CD4-positive, alpha-beta T cell treated with Interferon alpha-2 for 1 hour (primary cell): Measurements from ENCODE around the gene FAM210A.
"Not testable (repeated sequence)": the region's sequence is repeated elsewhere in the genome, so short reads cannot be mapped to it uniquely, and the experiment has no call there.

Experiments used
- DNase-seq, 2 donors: peaks; one replicate each; pipeline ENCODE4 v3.0.0-alpha.2; 2020 to 2022

The FAM210A gene

GRCh38 chr18:13726232-13726971, at the start of gene FAM210A, which contains the start of gene RNMT:
TSS of gene FAM210A (minus strand) at chr18:13726558. CDS start at chr18:13682077, 44,481 bp downstream.
TSS of gene RNMT (plus strand) at chr18:13726673. CDS start at chr18:13731518, 4,845 bp downstream.
- DNase-seq = peak; percentile 93 to 94

- DNase-seq = no peak
Measured at GRCh38 chr18:13775058-13775457, 48.7 kb upstream of the FAM210A start.

- DNase-seq = no peak
Measured at GRCh38 chr18:13762690-13763439, 36.5 kb upstream of the FAM210A start.

- DNase-seq = no peak
Measured at GRCh38 chr18:13760047-13760446, 33.7 kb upstream of the FAM210A start.

- DNase-seq = no peak
Measured at GRCh38 chr18:13758622-13759021, 32.3 kb upstream of the FAM210A start.

GRCh38 chr18:13756671-13757070, 30.3 kb upstream of the FAM210A start:
- no peak for DNase-seq

GRCh38 chr18:13756261-13756660, 29.9 kb upstream of the FAM210A start:
- no peak for DNase-seq

- DNase-seq = not testable (repeated sequence)
Measured at GRCh38 chr18:13751599-13751998, 25.2 kb upstream of the FAM210A start.

GRCh38 chr18:13746633-13747032, 20.3 kb upstream of the FAM210A start:
- no peak for DNase-seq

GRCh38 chr18:13745696-13746095, 19.3 kb upstream of the FAM210A start:
- DNase-seq = no peak

- no peak for DNase-seq
Measured at GRCh38 chr18:13735681-13736080, 9.3 kb upstream of the FAM210A start.

- DNase-seq = peak in 1 of 2 donors; percentile 35
Measured at GRCh38 chr18:13730481-13730880, 4.1 kb upstream of the FAM210A start.

- peak; percentile 9 to 41 for DNase-seq
Measured at GRCh38 chr18:13726972-13727331, 594 bp upstream of the FAM210A start.

- DNase-seq = peak in 1 of 2 donors; percentile 23
Measured at GRCh38 chr18:13725566-13726231, 659 bp downstream of the FAM210A start.

- no peak for DNase-seq
Measured at GRCh38 chr18:13720847-13721246, 5.5 kb downstream of the FAM210A start.

GRCh38 chr18:13720123-13720522, 6.2 kb downstream of the FAM210A start:
- DNase-seq = no peak

GRCh38 chr18:13716916-13717315, 9.4 kb downstream of the FAM210A start:
- DNase-seq = no peak

- DNase-seq = no peak
Measured at GRCh38 chr18:13715330-13715729, 11.0 kb downstream of the FAM210A start.

GRCh38 chr18:13713455-13714055, 12.8 kb downstream of the FAM210A start:
- DNase-seq = no peak

GRCh38 chr18:13712400-13713131, 13.8 kb downstream of the FAM210A start:
- no peak for DNase-seq

GRCh38 chr18:13710414-13710831, 15.9 kb downstream of the FAM210A start:
- DNase-seq = no peak

GRCh38 chr18:13703899-13704298, 22.5 kb downstream of the FAM210A start:
- no peak for DNase-seq
